SH-SY5Y (cell line): Measurements from ENCODE around the gene GSTA4.

Experiments
- GATA2 ChIP-seq: IDR thresholded peaks from 2 replicates; pipeline ENCODE4 v1.6.1; 2011; ENCODE audit warnings: mild to moderate bottlenecking, low read depth, low read length
- GATA3 ChIP-seq: IDR thresholded peaks from 2 replicates; pipeline ENCODE4 v1.6.1; 2011; ENCODE audit warnings: low read depth, mild to moderate bottlenecking, low read length, moderate library complexity

DNA sequence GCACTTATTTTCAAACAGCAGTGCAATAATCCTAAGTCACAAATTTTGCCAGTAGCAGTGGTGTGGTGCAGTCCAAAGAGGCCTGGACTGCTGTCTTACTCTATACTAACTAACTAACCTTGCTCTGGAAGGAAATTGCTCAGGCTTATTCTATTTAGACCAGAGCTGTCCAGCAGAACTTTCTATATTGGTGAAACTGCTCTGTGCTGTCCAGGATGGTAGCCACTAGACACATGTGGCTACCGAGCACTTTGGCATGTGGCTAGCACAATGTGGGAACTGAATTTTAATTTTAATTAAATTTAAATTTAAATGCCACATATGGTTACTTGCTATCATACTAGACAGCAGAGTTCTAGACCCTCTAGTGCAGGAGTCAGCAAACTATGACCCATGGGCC is 43.1 kb upstream of the GSTA4 start:
- TF ChIP-seq GATA2 = no peak
- no peak for TF ChIP-seq GATA3
